DOHH2 (cell line): ENCODE data around the gene LIMD2.

Source experiments
- EZH2phosphoT487 ChIP-seq: fragments of 200-600 bp; sonication (generic); IDR thresholded peaks from 2 replicates; pipeline ENCODE4 v1.6.1; 2017; ENCODE audit warnings: borderline replicate concordance, mild to moderate bottlenecking, antibody characterized with exemption, low read length, moderate library complexity, mixed read lengths
- TF ChIP-seq, protein P1 (sequence below): fragments of 200-600 bp; sonication (generic); IDR thresholded peaks from one replicate; pipeline ENCODE4 v1.5.1; 2014; ENCODE audit warnings: antibody characterized with exemption, mild to moderate bottlenecking, low read depth, low read length; ENCODE audit not compliant: poor library complexity, severe bottlenecking

- TF ChIP-seq, protein P1, sequence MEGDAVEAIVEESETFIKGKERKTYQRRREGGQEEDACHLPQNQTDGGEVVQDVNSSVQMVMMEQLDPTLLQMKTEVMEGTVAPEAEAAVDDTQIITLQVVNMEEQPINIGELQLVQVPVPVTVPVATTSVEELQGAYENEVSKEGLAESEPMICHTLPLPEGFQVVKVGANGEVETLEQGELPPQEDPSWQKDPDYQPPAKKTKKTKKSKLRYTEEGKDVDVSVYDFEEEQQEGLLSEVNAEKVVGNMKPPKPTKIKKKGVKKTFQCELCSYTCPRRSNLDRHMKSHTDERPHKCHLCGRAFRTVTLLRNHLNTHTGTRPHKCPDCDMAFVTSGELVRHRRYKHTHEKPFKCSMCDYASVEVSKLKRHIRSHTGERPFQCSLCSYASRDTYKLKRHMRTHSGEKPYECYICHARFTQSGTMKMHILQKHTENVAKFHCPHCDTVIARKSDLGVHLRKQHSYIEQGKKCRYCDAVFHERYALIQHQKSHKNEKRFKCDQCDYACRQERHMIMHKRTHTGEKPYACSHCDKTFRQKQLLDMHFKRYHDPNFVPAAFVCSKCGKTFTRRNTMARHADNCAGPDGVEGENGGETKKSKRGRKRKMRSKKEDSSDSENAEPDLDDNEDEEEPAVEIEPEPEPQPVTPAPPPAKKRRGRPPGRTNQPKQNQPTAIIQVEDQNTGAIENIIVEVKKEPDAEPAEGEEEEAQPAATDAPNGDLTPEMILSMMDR = no peak
- TF ChIP-seq EZH2phosphoT487 = no peak
Measured at GRCh38 chr17:63701456-63701820, 1.5 kb upstream of the LIMD2 start.
